ENCODE results near the gene CTSK.
"Not testable (repeated sequence)": the region's sequence is repeated elsewhere in the genome, so short reads cannot be mapped to it uniquely, and the experiment has no call there.

The CTSK gene

GRCh38 chr1:150808121-150808520 is at the start of gene CTSK:
TSS of gene CTSK (minus strand) at chr1:150808260. CDS start at chr1:150806805, 1,455 bp downstream.
- no peak for DNase-seq (ENCODE audit: low read depth)
- H3K4me3 ChIP-seq (ENCODE audit: low read length): peak within 1 kb of the TSS; percentile 17

GRCh38 chr1:150852734-150853133 is 44.7 kb upstream of the CTSK start:
- DNase-seq (ENCODE audit: low read depth); H3K4me3 ChIP-seq (ENCODE audit: low read length): not testable (repeated sequence)

More at GRCh38 chr1:150808121-150808520, at the start of gene CTSK:
- TF ChIP-seq CTCF (conservative IDR thresholded peaks at IDR 0.05; ENCODE audit: low read depth, low read length): no peak

- not testable (repeated sequence) for DNase-seq (ENCODE audit: low read depth); H3K4me3 ChIP-seq (ENCODE audit: low read length)
Observed at GRCh38 chr1:150850801-150851362, 42.8 kb upstream of the CTSK start.

- DNase-seq (ENCODE audit: low read depth): no peak
- no peak overlapping the region for H3K4me3 ChIP-seq (ENCODE audit: low read length)
- no peak for TF ChIP-seq CTCF (conservative IDR thresholded peaks at IDR 0.05; ENCODE audit: low read depth, low read length)
Observed at GRCh38 chr1:150846473-150847146, 38.5 kb upstream of the CTSK start.

- TF ChIP-seq CTCF (conservative IDR thresholded peaks at IDR 0.05; ENCODE audit: low read depth, low read length): no peak
- no peak for DNase-seq (ENCODE audit: low read depth)
- no peak overlapping the region for H3K4me3 ChIP-seq (ENCODE audit: low read length)
Observed at GRCh38 chr1:150843474-150843873, 35.4 kb upstream of the CTSK start.

GRCh38 chr1:150842964-150843363 is 34.9 kb upstream of the CTSK start:
- no peak overlapping the region for H3K4me3 ChIP-seq (ENCODE audit: low read length)
- DNase-seq (ENCODE audit: low read depth): no peak
- no peak for TF ChIP-seq CTCF (conservative IDR thresholded peaks at IDR 0.05; ENCODE audit: low read depth, low read length)

GRCh38 chr1:150842343-150842742 is 34.3 kb upstream of the CTSK start:
- DNase-seq (ENCODE audit: low read depth): no peak
- no peak overlapping the region for H3K4me3 ChIP-seq (ENCODE audit: low read length)
- TF ChIP-seq CTCF (conservative IDR thresholded peaks at IDR 0.05; ENCODE audit: low read depth, low read length): no peak

- H3K4me3 ChIP-seq (ENCODE audit: low read length): no peak overlapping the region
- no peak for TF ChIP-seq CTCF (conservative IDR thresholded peaks at IDR 0.05; ENCODE audit: low read depth, low read length)
- DNase-seq (ENCODE audit: low read depth): no peak
Observed at GRCh38 chr1:150841626-150842025, 33.6 kb upstream of the CTSK start.

- H3K4me3 ChIP-seq (ENCODE audit: low read length); DNase-seq (ENCODE audit: low read depth): not testable (repeated sequence)
Observed at GRCh38 chr1:150840850-150841249, 32.8 kb upstream of the CTSK start.

All from retinal pigment epithelial cell (primary cell).